Tongue (tissue), 2 donors: ENCODE results near the gene DNAJC11. TPM values are rescaled to one million over a fixed set of nuclear protein-coding genes. Genes with fewer than 3 reads are reported as not detected.
"Not testable (repeated sequence)": the region's sequence is repeated elsewhere in the genome, so short reads cannot be mapped to it uniquely, and the experiment has no call there.

ENCODE experiments used
- DNase-seq: peaks from one replicate; pipeline ENCODE4 v3.0.0-alpha.2; 2015
- total RNA-seq: library from RNA; depleted of rRNA; stranded (reverse); fragments of >200 nt; gene quantifications from one replicate; pipeline ENCODE4 v1.2.3, GENCODE V29; 2014

DNAJC11 gene, protein sequence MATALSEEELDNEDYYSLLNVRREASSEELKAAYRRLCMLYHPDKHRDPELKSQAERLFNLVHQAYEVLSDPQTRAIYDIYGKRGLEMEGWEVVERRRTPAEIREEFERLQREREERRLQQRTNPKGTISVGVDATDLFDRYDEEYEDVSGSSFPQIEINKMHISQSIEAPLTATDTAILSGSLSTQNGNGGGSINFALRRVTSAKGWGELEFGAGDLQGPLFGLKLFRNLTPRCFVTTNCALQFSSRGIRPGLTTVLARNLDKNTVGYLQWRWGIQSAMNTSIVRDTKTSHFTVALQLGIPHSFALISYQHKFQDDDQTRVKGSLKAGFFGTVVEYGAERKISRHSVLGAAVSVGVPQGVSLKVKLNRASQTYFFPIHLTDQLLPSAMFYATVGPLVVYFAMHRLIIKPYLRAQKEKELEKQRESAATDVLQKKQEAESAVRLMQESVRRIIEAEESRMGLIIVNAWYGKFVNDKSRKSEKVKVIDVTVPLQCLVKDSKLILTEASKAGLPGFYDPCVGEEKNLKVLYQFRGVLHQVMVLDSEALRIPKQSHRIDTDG
- 35.4 TPM for total RNA-seq

- peak; percentile 96 for DNase-seq
These were observed at the start of gene DNAJC11 for GRCh38 chr1:6701437-6702153. Gene DNAJC11, minus strand, starts transcription at chr1:6701816. Its CDS starts 16 bp downstream, at chr1:6701800.

DNA sequence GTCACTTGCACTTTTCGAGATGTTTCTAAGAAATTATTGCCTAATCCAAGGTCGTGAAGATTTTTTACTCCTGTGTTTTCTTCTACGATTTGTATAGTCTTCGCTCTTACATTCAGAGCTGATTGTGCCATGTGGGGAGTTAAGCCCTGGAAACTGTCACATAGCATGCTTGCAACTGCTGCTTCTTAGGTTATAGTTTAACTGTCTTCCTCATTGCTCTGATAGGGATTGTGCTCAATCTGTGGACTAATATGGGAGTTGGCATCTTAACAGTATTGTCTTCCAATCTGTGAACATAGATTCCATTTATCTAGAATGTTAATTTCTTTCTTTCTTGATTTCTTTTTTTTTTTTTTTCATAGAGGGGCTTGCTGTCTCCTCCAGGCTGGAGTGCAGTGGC lies 48.9 kb upstream of the DNAJC11 start:
- no peak for DNase-seq

- no peak for DNase-seq
These were observed 46.1 kb upstream of the DNAJC11 start for GRCh38 chr1:6747674-6748073.

DNA sequence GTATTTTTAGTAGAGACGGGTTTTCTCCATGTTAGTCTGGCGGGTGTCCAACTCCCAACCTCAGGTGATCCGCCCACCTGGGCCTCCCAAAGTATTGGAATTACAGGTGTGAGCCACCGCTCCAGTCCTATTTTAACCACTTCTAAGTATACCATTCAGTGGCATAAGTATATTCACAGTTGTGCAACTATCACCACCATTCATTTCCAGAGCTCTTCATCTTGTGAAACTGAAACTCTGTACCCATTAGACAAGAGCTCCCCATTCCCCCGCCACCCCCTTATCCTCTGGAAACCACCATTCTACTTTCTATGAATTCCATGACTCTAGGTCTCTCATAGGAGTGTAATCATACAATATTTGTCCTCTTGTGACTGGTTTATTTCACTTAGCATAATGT lies 43.5 kb upstream of the DNAJC11 start:
- DNase-seq, result no peak

GRCh38 chr1:6743189-6744101 lies 41.8 kb upstream of the DNAJC11 start:
- peak; percentile 67 for DNase-seq

GRCh38 chr1:6742676-6743188 lies 41.1 kb upstream of the DNAJC11 start:
- peak; percentile 13 for DNase-seq

GRCh38 chr1:6738987-6739676 lies 37.5 kb upstream of the DNAJC11 start:
- no peak for DNase-seq

DNA sequence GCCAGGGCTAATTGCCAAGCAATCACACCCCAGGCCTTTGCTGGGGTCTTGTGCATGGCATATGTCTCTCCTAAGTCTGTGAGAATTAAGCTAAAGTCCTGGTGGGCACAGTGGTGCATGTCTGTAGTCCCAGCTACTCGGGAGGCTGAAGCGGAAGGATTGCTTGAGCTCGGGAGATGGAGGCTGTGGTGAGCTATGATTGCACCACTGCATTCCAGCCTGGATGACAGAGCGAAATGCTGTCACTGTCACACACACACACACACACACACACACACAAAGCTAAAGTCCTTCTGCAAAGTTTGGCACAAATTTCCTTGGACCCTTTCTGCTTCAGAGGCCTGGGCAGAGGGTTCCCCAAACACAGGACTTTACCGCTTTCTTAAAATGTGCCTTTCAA lies 31.3 kb upstream of the DNAJC11 start:
- no peak for DNase-seq

DNA sequence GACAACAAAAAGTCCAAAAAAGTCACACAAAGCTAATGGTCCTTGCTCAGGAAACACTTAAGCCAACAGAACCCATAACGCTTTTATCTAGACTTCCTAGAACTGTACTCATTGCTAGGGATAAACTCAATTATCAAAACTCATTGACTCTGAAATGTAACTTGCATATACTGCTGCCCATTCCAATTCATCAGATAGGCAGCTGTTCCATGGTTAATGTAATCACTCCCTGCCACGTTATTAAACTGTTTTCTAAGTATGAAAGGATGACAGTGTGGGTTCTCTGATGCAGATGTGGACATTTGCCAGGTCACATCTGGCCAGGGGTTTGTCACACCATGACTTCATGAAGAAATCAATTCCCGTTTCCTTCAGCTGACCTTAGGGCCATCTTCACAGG lies 30.3 kb upstream of the DNAJC11 start:
- DNase-seq, result peak; percentile 36

GRCh38 chr1:6730880-6731279 lies 29.3 kb upstream of the DNAJC11 start:
- no peak for DNase-seq

GRCh38 chr1:6730473-6730872 lies 28.9 kb upstream of the DNAJC11 start:
- no peak for DNase-seq

DNA sequence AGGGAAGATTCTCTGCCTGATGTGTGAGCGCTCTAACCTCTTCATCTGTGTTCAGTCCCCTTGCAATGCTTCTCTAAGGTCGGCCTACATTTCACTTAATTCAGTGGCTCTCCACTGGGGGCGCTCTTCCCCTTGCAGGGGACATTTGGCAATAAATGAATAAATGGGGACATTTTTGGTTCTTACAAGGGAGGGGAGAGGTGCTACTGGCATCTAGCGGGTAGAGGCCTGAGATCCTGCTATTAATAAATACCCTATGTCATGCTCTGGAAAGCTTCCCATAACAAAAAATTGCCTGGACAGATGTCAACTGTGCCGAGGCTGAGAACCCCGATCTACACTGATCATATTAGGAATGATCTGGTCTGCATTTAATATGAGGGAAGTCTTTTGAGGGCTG lies 25.9 kb upstream of the DNAJC11 start:
- peak; percentile 57 for DNase-seq

DNA sequence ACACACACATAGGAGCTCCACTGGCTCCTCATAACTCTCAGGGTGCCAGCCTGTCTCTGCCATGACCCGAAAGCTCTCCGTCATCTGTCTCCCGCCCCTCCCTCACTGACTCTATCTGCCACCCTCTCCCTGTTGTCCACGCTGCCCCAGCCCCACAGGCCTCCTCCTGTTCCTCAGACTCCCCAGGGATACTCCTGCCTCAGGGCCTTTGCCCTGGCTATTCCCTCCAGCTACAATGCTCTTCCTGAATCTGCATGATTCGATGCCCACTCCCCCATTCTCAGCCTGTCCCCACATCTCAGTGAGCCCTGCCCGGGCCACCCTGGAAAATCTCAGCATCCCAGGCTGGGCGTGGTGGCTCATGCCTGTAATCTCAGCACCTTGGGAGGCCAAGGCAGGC lies 24.6 kb upstream of the DNAJC11 start:
- no peak for DNase-seq

DNA sequence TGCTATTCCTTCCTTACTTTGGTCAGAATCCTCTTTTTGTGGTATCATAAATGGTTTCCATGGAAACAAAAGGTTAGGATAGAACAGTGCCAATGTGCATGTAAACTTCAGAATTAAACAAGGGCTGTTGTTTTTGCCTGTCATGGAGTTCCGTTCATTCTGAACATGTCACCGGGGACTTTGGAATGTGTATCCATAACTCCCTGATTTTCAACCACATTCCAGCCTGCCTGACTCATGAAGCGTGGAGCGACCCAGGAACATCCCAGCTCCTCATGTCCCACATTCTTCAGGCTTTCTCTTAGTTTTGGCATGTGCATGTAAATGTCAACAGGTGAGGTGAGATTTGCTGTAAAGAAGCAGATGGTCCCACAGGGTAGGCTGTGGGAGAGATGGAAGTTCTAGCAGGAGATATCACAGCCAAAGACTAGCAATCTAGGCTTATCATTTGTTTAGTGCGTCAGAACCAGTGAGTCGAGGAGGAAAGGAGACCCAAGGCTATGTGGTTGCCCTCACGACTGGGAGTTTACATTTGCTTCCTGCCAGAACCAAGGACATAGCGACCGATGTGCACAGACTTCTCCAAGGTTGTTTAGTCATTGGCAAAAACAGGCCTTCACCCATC lies 23.0 kb upstream of the DNAJC11 start:
- no peak for DNase-seq

GRCh38 chr1:6723621-6724428 lies 22.2 kb upstream of the DNAJC11 start:
- DNase-seq, result no peak

- no peak for DNase-seq
These were observed 9.6 kb upstream of the DNAJC11 start for GRCh38 chr1:6711174-6711573.

DNA sequence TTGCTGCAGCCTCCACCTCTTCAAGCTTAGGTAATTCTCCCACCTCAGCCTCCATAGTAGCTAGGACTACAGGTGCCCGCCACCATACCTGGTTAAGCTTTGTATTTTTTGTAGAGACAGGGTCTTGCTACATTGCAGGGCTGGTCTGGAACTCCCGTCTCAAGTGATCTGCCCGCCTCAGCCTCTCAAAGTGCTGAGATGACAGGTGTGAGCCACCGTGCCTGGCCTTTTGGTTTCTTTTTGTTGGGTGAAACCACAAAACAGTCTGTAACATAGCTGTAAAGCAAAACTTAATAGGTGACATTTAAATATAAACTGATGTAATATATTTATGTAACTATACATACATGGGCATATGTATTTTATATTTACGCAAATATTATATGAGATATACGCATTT lies 3.1 kb upstream of the DNAJC11 start:
- DNase-seq, result no peak

- no peak for DNase-seq
These were observed 1.4 kb upstream of the DNAJC11 start for GRCh38 chr1:6703016-6703415.

DNA sequence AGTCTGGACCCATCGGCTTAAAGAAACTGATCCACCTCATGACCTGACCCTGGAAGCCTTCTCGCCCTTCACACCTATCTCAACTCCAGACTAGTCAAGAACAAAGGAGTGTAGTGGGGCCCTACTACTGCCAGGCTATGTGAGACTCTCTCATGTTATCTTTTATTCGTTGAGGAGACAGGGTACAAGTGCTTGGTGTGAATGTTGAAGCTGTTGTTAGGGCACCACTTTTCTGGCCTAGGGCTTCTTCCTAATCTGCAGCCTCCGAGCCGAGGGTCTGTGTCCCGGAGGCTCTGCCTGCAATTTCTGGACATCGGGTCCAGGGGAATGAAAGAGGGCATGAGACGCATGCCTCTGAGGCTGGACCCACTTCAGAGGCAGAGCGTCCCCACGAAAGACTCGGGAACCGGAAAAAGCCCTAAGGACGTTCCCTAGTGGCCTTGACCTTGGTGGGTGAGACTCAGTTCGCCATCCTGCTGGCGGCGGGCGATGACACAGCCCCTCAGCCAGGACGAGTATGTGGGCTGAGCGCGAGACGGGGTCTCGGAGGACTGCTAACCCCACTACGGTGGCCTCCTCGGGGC lies 671 bp downstream of the DNAJC11 start:
- no peak for DNase-seq

- not testable (repeated sequence) for DNase-seq
These were observed 1.7 kb downstream of the DNAJC11 start for GRCh38 chr1:6699915-6700314.
